Stimulated activated CD4-positive, alpha-beta T cell treated with anti-CD3 and anti-CD28 coated beads, Interleukin-15, amount 100 ng/mL, for 24 hours (primary cell): Measurements from ENCODE around the gene EXD3.

Experiments used
- DNase-seq: peaks from one replicate; pipeline ENCODE4 v3.0.0-alpha.2; 2020

EXD3 gene

GRCh38 chr9:137409515-137409914 is 13.4 kb downstream of the EXD3 start:
- DNase-seq: no peak

DNA sequence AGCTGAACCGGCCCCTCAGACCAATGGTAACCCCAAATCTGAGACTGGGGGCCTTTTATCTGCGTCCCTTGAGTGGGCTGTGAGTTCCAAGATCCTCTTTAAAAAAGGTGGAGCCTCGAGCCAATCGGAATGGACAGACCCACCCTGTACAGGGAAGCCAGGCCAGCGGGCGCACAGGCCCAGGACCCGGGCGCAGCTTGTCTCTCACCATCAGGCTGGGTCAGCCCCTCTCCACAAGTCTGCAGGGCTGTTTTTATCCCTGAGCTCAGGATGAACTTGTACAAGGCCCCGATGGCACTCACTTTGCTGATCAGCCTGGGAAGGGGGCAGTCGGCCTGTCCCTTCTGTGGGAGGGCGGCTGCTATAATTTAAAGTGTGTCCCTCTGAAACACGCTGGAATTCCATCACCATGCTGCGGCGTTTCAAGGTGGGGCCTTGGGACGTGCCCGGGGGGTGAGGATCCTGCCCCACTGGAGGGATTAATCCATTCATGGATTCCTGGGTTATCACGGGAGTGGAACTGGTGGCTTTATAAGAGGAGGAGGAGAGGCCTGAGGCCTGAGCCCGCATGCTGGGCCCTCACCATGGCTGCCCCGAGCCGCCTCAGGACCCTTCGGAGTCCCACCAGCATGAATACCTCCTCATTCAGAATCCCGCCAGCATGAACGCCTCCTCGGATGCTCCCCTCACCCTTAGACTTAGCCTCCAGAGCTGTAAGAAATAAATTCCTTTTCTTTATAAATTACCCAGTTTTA is 14.1 kb downstream of the EXD3 start:
- no peak for DNase-seq

DNA sequence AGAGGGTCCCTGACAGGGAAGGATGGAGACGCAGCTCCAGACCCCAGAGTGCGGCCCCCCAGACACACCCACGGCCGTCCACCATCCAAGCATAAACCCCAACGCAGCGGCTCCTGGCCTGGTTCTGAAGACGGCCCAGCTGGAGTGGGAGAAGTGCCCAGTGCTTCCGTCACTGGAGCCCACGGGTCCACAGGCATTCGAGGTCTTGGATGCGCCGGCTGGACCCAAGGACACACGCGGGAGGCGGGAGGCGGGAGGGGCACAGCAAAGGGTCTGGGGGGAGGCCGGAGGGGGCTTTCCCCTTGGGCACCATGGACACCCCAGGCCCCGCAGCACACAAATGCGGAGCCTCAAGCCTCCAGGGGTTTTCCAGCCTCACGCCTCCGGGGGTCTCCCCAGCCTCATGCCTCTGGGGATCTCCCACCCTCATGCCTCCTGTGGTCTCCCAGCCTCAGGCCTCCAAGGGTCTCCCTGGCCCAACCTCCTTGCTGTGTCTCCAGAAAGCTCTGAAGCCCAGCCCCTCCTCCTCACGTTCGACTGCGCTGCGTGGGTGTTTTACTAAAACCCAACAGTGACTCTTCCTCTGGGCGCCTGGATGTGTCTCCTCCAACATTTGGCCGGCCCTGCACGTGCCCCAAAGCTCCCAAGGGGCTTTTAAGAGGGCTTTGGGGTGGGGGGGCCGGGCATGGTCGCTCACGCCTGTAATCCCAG is 15.2 kb downstream of the EXD3 start:
- no peak for DNase-seq

DNA sequence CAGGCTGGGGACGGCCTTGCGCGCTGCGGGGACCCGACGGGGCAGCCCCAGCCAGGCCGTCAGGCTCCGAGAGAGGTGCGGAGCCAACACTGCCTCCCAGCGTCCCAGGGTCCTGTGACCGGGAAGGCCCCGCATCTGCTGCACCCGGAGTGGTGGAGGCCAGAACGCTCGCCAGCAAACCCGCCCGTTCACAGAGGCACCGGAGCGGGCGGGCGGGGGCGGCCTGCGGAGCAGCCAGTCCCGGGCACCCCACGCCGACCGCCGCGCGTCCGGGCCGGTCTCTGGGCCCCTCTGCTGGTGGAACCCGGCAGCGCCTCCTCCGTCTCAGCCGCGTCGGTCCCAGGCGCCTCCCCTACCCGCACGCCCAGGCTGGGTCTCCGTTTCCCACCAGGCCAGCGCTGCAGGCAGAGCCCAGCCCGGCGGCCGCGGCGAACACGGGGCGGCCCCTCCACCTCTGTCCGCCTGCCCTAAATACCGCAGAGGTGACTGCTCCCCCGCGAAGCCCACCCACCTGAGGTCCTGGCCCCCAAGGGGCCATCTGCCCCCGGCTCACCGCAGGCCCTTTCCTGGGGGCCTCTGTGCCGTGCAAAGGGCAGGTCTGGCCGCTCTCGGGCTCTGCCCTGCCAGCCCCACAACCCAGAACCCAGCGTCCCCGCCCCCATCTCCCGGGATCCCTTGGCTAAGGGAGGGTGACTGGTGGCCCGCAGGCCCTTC is 15.9 kb downstream of the EXD3 start:
- DNase-seq: peak; percentile 82

DNA sequence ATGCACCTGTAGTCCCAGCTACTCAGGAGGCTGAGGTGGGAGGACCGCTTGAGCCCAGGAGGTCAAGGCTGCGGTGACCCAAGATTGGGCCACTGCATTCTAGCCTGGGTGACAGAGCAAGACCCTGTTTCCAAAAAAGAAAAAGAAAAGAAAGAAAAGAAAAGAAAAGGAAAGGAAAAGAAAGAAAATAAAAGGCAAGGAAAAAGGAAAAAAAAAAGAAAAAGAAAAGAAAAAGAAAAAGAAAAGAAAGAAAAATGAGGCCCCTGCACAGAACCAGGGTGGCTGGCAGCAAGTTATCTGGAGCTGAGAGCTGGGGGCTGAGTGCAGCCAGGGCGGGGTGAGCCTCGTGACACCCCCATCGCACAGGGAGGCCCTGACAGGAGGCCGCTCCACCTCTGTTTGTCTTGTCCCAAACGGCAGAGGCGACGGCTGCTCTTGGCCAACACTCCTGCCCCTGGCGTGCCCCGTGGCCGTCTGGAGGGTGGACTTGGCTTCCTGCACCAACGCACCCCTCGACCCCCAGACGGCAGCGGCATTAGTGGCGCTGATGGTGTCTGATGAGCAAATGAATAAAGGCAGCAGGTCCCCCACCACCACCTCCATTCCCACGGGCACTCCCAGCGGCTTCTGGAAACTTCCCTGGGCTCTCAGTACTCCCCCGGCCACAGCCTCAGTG is 16.7 kb downstream of the EXD3 start:
- no peak for DNase-seq

DNA sequence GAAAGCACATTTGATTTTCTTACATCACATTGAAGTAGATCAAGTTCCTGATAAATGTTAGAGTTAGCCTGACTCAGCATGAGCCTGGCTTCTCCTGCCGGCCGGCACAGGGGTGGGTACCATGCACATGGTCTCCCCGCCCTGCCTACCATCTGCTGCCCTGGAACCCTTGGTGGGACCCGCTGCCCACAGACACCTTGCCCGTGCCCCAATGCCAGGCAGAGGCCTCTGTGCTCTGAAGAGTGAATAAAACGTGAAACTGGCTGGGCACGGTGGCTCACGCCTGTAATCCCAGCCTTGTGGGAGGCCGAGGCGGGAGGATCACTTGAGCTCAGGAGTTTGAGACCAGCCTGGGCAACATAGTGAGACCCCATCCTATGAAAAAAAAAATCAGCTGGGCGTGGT is 17.3 kb downstream of the EXD3 start:
- DNase-seq: no peak

- DNase-seq: no peak
Observed at GRCh38 chr9:137404961-137405567, 17.9 kb downstream of the EXD3 start.

DNA sequence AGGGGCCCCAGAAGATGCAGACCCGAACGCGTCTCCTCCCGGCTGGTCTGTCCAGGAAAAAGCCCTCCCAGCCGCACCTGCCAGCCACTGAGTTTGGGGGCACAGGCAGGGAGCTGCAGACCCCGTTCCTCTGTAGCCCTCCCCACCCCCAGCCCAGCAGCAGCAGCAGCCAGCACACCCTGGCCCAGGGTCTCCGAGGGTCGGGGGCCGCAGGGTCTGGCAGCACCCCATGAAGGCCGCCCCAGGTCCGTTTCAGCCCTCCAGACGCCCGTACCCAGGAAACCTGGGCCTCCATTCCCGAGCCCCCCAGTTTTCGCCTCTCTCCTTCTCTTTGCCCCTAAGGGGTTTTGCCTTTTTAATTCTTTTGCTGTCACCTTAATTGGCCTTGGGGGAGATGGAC is 19.7 kb downstream of the EXD3 start:
- DNase-seq: no peak

- DNase-seq: no peak
Observed at GRCh38 chr9:137402746-137403145, 20.2 kb downstream of the EXD3 start.

- no peak for DNase-seq
Observed at GRCh38 chr9:137398561-137399468, 24.1 kb downstream of the EXD3 start.

DNA sequence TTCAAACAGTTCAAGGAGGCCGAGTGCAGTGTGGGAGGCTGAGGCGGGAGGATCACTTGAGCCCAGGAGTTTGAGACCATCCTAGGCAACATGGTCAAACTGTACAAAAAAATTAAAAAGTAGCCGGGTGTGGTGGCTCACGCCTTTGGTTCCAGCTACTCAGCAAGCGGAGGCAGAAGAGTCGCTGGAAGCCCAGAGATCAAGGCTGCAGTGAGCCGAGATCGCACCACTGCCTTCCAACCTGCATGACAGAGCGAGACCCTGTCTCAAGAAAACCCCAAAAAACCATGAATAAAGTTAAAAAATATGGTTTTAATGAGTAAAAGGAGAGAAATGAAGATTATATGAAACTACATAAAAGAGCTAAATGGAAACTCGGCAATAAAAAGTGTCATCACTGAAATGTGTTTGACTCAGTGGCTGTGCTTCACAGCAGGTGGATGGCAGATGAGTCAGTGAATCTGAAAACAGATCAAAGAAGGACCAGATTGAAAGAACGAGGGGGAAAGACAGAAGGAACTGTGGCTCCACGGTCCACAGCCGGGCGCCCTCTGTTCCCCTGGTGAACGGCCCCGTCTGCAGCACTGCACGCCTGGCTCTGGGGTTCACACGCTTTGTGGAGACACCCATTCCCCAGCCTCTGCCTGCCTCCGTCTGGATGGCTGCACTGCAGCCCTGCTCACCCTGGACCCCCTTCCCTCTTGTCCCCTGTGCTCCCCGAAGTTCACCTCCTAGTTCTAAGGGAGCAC is 25.1 kb downstream of the EXD3 start:
- peak; percentile 73 for DNase-seq

- no peak for DNase-seq
Observed at GRCh38 chr9:137396634-137397367, 26.2 kb downstream of the EXD3 start.

GRCh38 chr9:137396227-137396626 is 26.7 kb downstream of the EXD3 start:
- DNase-seq: no peak

GRCh38 chr9:137395666-137396010 is 27.3 kb downstream of the EXD3 start:
- DNase-seq: no peak

DNA sequence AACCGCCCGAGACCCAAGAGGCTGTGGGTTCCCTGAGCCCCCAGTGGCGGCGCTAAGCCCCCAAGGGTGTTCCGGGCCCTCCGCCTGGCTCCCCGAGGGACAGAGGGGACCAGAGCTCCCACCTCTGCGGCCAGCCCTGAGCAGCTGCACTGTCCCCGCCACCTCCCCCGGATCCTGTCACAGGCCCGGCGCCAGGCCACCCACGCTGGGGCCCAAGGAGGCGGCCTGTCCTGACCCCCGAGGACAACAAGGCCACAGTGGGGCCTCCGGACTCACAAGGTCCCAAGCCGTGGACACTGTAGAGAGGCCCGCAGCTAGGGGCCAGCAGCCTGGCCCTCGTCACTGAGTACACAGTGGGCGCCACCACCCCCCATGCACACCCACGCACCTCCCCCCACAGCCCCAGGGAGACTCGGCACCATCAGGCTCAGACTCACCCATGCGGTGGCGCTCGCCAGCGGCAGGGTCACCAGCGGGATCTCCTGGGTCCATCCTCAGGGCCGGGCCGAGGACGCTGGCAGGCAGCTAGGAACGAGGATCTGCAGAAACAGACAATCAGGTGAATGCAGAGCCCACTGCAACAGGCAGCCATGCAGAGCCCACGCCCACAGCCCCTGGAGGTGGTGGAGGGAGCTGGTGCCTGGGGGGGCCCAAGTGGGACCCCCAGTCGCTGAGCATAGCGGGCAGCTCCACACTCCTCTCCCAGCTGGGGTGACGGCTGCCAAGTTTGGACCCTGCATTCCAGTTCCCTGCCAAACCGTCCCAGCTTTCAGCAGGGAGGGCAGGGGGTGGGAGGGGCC is 27.9 kb downstream of the EXD3 start:
- DNase-seq: no peak

DNA sequence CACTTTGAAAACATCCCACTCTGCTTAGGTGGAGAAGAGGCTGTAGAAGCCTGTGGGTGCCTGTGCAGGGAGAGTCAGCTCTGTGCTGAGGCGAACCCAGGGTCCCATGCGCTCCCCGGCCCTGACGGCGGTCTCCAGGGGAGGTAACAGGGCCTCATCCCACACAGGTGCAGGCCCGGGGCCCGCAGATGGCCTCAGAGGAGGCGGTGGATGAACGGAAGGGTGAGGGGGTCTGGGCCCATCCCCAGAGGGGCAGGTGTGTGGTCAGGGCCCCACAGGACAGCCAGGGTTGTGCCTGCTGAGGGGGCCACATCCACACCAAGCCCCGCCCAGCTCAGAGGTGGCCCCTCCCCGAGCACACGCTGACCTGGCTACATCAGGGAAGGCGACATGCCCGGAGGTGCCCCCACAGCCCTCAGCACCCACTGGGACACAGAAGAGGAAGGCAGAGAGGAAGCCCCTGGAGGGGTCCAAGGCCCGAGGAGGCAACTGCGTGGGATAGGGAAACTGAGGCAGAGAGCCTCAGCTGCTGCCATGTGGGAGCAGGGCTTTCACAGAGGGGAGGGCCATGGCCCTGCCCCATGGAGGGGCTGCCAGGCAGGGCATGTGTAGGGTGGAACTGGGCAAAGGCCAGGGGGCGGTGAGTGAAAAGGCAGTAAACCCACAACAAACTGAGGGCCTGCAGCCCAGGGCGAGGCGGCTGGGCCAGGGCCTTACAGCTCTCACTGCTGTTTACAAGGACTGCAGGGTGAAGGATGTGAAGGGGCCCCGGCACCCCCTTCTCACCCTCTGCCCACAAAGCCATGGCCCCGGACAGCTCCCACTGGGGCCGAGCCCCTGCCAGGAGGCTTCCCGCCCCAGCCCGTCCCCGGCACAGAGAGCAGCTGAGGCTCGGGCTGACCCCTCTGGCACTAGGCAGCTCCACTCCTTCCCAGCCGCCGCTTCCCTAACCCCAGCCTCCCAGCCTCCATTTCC is 29.5 kb downstream of the EXD3 start:
- DNase-seq: no peak

GRCh38 chr9:137392232-137393007 is 30.5 kb downstream of the EXD3 start:
- DNase-seq: no peak

DNA sequence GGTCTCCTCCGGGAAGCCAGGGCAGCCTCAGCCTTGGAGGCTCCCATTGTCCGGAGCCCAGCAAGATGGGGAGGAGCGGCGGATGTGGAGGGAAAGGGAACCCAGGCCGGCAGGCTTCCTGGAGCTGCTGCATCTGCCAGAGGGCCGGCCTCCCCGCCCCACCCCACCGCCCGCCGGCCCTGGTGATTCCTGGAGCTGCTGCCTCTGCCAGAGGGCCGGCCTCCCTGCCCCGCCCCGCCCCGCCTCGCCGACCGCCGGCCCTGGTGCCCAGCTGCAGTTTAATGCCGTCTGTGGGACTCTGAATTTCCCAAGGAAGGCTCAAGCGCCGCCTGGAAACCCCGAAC is 31.6 kb downstream of the EXD3 start:
- DNase-seq: no peak
